ENCODE measurements around the gene RNU7-1. TPM values are rescaled to one million over a fixed set of nuclear protein-coding genes. Genes with fewer than 3 reads are reported as not detected.
A peak's percentile ranks its signal among the peaks of the same experiment; 100 is the strongest.

RNU7-1 gene
- total and polyA plus RNA-seq, 10 of the 15 experiments (the other 5 are each of a cell fraction or from before 2014, with no cell fraction given), result not detected

GRCh38 chr12:6952863-6953441, 9.3 kb downstream of the RNU7-1 start (continued):
- 0 out of 2 replicates have a peak, but pooled peaks have one; percentile 60 for TF ChIP-seq PRDM15 (CRISPR knock-in tag; IDR thresholded peaks at IDR 0.05)
- TF ChIP-seq KLF5 (IDR thresholded peaks at IDR 0.05; ENCODE audit: partially characterized antibody), result no peak
- TF ChIP-seq ASH2L (IDR thresholded peaks at IDR 0.05; ENCODE audit: borderline replicate concordance, low read depth), result no peak
- TF ChIP-seq CREM (IDR thresholded peaks at IDR 0.05; ENCODE audit: low read depth), result no peak
- no peak for TF ChIP-seq NBN (IDR thresholded peaks at IDR 0.05)
- no peak for TF ChIP-seq ZNF274 (IDR thresholded peaks at IDR 0.05; ENCODE audit: insufficient read depth, insufficient read length)
- no peak for TF ChIP-seq TAF1 (IDR thresholded peaks at IDR 0.05; ENCODE audit: borderline replicate concordance, low read depth, low read length)
- TF ChIP-seq POLR2AphosphoS5 (IDR thresholded peaks at IDR 0.05; ENCODE audit: low read length), result peak; percentile 31
- TF ChIP-seq, protein P1, sequence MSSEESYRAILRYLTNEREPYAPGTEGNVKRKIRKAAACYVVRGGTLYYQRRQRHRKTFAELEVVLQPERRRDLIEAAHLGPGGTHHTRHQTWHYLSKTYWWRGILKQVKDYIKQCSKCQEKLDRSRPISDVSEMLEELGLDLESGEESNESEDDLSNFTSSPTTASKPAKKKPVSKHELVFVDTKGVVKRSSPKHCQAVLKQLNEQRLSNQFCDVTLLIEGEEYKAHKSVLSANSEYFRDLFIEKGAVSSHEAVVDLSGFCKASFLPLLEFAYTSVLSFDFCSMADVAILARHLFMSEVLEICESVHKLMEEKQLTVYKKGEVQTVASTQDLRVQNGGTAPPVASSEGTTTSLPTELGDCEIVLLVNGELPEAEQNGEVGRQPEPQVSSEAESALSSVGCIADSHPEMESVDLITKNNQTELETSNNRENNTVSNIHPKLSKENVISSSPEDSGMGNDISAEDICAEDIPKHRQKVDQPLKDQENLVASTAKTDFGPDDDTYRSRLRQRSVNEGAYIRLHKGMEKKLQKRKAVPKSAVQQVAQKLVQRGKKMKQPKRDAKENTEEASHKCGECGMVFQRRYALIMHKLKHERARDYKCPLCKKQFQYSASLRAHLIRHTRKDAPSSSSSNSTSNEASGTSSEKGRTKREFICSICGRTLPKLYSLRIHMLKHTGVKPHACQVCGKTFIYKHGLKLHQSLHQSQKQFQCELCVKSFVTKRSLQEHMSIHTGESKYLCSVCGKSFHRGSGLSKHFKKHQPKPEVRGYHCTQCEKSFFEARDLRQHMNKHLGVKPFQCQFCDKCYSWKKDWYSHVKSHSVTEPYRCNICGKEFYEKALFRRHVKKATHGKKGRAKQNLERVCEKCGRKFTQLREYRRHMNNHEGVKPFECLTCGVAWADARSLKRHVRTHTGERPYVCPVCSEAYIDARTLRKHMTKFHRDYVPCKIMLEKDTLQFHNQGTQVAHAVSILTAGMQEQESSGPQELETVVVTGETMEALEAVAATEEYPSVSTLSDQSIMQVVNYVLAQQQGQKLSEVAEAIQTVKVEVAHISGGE (CRISPR knock-in tag; IDR thresholded peaks at IDR 0.05), result peak; percentile 24; the same call in 1 of the 2 replicates
- no peak for TF ChIP-seq CREB1 (IDR thresholded peaks at IDR 0.05; ENCODE audit: low read depth)
- no peak; the same call in 1 of the 2 replicates for TF ChIP-seq LARP7 (IDR thresholded peaks at IDR 0.05)
- TF ChIP-seq EGR1 (IDR thresholded peaks at IDR 0.05; ENCODE audit: borderline replicate concordance in 1 of 2, low read depth in 2 of 2, low read length in 2 of 2), result no peak
- no peak for TF ChIP-seq ETV6 (conservative IDR thresholded peaks at IDR 0.05 in 1 of 2, IDR thresholded peaks at IDR 0.05 in 1 of 2; ENCODE audit: borderline replicate concordance in 1 of 2, low read depth in 1 of 2)
- TF ChIP-seq MEF2B (IDR thresholded peaks at IDR 0.05; ENCODE audit: partially characterized antibody, poor library complexity, severe bottlenecking), result no peak
- no peak for TF ChIP-seq GABPA (IDR thresholded peaks at IDR 0.05; ENCODE audit: low read depth)
- no peak for TF ChIP-seq SKIL (IDR thresholded peaks at IDR 0.05; ENCODE audit: low read depth, poor library complexity, severe bottlenecking)
- peak; percentile 21; the same call in 1 of the 2 replicates for TF ChIP-seq SMARCA5 (IDR thresholded peaks at IDR 0.05)
- TF ChIP-seq NR2C2 (IDR thresholded peaks at IDR 0.05; ENCODE audit: borderline replicate concordance, control insufficient read depth, insufficient read length, low read depth), result no peak
- peak; percentile 77; the same call in 1 of the 2 replicates for TF ChIP-seq SMAD5 (IDR thresholded peaks at IDR 0.05; ENCODE audit: low read depth)
- no peak; the same call in 2 of the 3 replicates for TF ChIP-seq POU2F2 (IDR thresholded peaks at IDR 0.05; ENCODE audit: borderline replicate concordance, low read depth, low read length)

Data from GM12878 (cell line).